Right atrium auricular region (tissue), 2 donors: Measurements from ENCODE around the gene NEK10. TPM values are rescaled to one million over a fixed set of nuclear protein-coding genes. Genes with fewer than 3 reads are reported as not detected.

ENCODE experiments used
- DNase-seq: peaks from one replicate; pipeline ENCODE4 v3.0.0-alpha.2; 2019; ENCODE audit warnings: low spot score
- H3K27ac ChIP-seq, 2 donors: fragments of 200-600 bp; sonication (generic); 1 replicate in 1 of 2; 2 replicates in 1 of 2; pipeline ENCODE4 v1.5.1; 2016 to 2019
- H3K27me3 ChIP-seq, 2 donors: fragments of 200-600 bp; sonication (generic); one replicate each; pipeline versions ENCODE4 v1.5.1 to v1.6.0; 2017 to 2019
- H3K36me3 ChIP-seq: fragments of 200-600 bp; sonication (generic); one replicate; pipeline ENCODE4 v1.5.1; 2016
- H3K4me1 ChIP-seq, 2 donors: fragments of 200-600 bp; sonication (generic); one replicate each; pipeline versions ENCODE4 v1.5.1 to v1.6.0; 2017 to 2019
- H3K4me3 ChIP-seq, 2 donors: fragments of 200-600 bp; sonication (generic); 1 replicate in 1 of 2; 2 replicates in 1 of 2; pipeline ENCODE4 v1.5.1; 2017 to 2019; ENCODE audit warnings: mild to moderate bottlenecking in 1 of 2, moderate library complexity in 1 of 2
- H3K9me3 ChIP-seq, 2 donors: fragments of 200-600 bp; sonication (generic); one replicate each; pipeline ENCODE4 v1.5.1; 2019
- CTCF ChIP-seq, 2 donors: fragments of 200-600 bp; sonication (generic); IDR thresholded peaks; one replicate each; pipeline ENCODE4 v1.5.1; 2019; ENCODE audit warnings: antibody characterized with exemption in 2 of 2
- total RNA-seq, 2 donors: library from RNA; depleted of rRNA; stranded (reverse); fragments of >200 nt; gene quantifications; one replicate each; pipeline ENCODE4 v1.1.0, GENCODE V29; 2016

Gene NEK10
- total RNA-seq, 2 donors from 2014 or later, result 10.3 to 18.3 TPM

- no peak overlapping the region for H3K27ac ChIP-seq
Measured at GRCh38 chr3:27271890-27272289, 97.3 kb downstream of the NEK10 start.

GRCh38 chr3:27254896-27255295 is 114.3 kb downstream of the NEK10 start:
- DNase-seq, result no peak
- no peaks in the 10 kb centered on the region for H3K27me3 ChIP-seq
- H3K36me3 ChIP-seq, result no peaks in the 10 kb centered on the region
- H3K9me3 ChIP-seq, result no peaks in the 10 kb centered on the region
- H3K4me1 ChIP-seq, result no peaks in the 10 kb centered on the region
- H3K4me3 ChIP-seq, result no peak overlapping the region
- TF ChIP-seq CTCF (IDR thresholded peaks at IDR 0.05), result no peak
- H3K27ac ChIP-seq, result no peak overlapping the region

More at GRCh38 chr3:27271890-27272289, 97.3 kb downstream of the NEK10 start:
- H3K9me3 ChIP-seq, result peaks cover 0 to 3% of the 10 kb centered on the region in 2 donors
- no peaks in the 10 kb centered on the region for H3K27me3 ChIP-seq
- H3K4me1 ChIP-seq, result no peaks in the 10 kb centered on the region
- no peak for DNase-seq
- TF ChIP-seq CTCF (IDR thresholded peaks at IDR 0.05), result no peak
- no peak overlapping the region for H3K4me3 ChIP-seq
- H3K36me3 ChIP-seq, result no peaks in the 10 kb centered on the region

- TF ChIP-seq CTCF (IDR thresholded peaks at IDR 0.05), result peak in 1 of 2 donors; percentile 55
- no peak for DNase-seq
- H3K4me3 ChIP-seq, result no peak overlapping the region
Measured at GRCh38 chr3:27253831-27254230, 115.4 kb downstream of the NEK10 start.

GRCh38 chr3:27253391-27253790 is 115.8 kb downstream of the NEK10 start:
- Histone ChIP-seq H3K27ac (no peak overlapping the region), H3K36me3 (no peaks in the 10 kb centered on the region), H3K4me1 (no peaks in the 10 kb centered on the region), H3K4me3 (no peak overlapping the region), H3K9me3 (no peaks in the 10 kb centered on the region), H3K27me3 (no peaks in the 10 kb centered on the region)
- no peak for DNase-seq
- no peak for TF ChIP-seq CTCF (IDR thresholded peaks at IDR 0.05)

More at GRCh38 chr3:27253831-27254230, 115.4 kb downstream of the NEK10 start:
- Histone ChIP-seq H3K27ac (no peak overlapping the region), H3K4me1 (no peaks in the 10 kb centered on the region), H3K9me3 (no peaks in the 10 kb centered on the region), H3K27me3 (no peaks in the 10 kb centered on the region), H3K36me3 (no peaks in the 10 kb centered on the region)

- Histone ChIP-seq H3K4me3 (no peak overlapping the region), H3K36me3 (no peaks in the 10 kb centered on the region), H3K9me3 (no peaks in the 10 kb centered on the region), H3K4me1 (no peaks in the 10 kb centered on the region), H3K27me3 (no peaks in the 10 kb centered on the region), H3K27ac (no peak overlapping the region)
- no peak for DNase-seq
- no peak for TF ChIP-seq CTCF (IDR thresholded peaks at IDR 0.05)
Measured at GRCh38 chr3:27252646-27253045, 116.5 kb downstream of the NEK10 start.

- no peak overlapping the region for H3K27ac ChIP-seq
- H3K36me3 ChIP-seq, result no peaks in the 10 kb centered on the region
- no peak for DNase-seq
- H3K4me1 ChIP-seq, result no peaks in the 10 kb centered on the region
- H3K4me3 ChIP-seq, result no peak overlapping the region
- no peaks in the 10 kb centered on the region for H3K9me3 ChIP-seq
- H3K27me3 ChIP-seq, result no peaks in the 10 kb centered on the region
- no peak for TF ChIP-seq CTCF (IDR thresholded peaks at IDR 0.05)
Measured at GRCh38 chr3:27244374-27244773, 124.8 kb downstream of the NEK10 start.
